ENCODE measurements around the gene XRCC6.

The XRCC6 gene

DNA sequence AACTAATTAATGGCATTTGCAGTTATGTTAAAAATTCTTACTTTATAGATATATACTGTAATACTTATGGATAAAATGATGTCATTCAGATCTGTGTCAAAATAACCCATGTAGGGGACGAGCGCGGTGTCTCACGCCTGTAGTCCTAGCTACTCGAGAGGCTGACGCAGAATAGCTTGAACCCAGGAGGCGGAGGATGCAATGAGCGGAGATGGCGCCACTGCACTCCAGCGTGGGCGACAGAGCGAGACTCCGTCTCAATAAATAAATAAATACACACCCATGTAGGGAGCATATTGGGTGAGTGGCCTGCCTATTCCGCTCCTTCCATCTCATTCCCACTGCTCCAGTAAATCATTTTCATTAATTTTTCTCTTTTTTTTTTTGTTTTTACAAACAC lies 60.5 kb downstream of the XRCC6 start:
- Histone ChIP-seq H3K23ac (ENCODE audit: low read length in 2 of 2) (no peak overlapping the region), H2AFZ (ENCODE audit: low read depth, low read length) (no peak overlapping the region), H2AK5ac (ENCODE audit: low read length, severe bottlenecking) (no peak overlapping the region), H2BK120ac (ENCODE audit: low read depth, low read length) (no peak overlapping the region), H3K36me3 (ENCODE audit: control insufficient read depth in 1 of 2, insufficient read depth in 2 of 2, low read depth in 1 of 2, low read length in 2 of 2) (peaks cover 15 to 33% of the 10 kb centered on the region in 2 experiments), H3K14ac (ENCODE audit: low read length in 2 of 2) (no peak overlapping the region), H2BK5ac (ENCODE audit: low read depth, low read length, poor library complexity, severe bottlenecking) (no peak overlapping the region), H3K27ac (ENCODE audit: low read length, poor library complexity, severe bottlenecking) (no peak overlapping the region), H4K8ac (ENCODE audit: low read length) (no peak overlapping the region), H3K18ac (ENCODE audit: low read depth in 1 of 2, low read length in 2 of 2) (no peak overlapping the region), H3K79me1 (replicated peaks; ENCODE audit: low read length, poor library complexity, severe bottlenecking) (peaks cover 11% of the 10 kb centered on the region), H3K4me1 (ENCODE audit: control insufficient read depth, insufficient read depth, low read depth, low read length) (peaks cover 4% of the 10 kb centered on the region), H4K91ac (ENCODE audit: low read length) (no peak overlapping the region), H3K4me3 (ENCODE audit: insufficient read depth in 1 of 2, low read depth in 1 of 2, low read length in 2 of 2) (peak overlapping the region; percentile 26 to 93), H2BK12ac (ENCODE audit: low read length in 2 of 2) (no peak overlapping the region), H3K4ac (ENCODE audit: low read depth in 1 of 2, low read length in 2 of 2) (no peak overlapping the region), H3K27me3 (ENCODE audit: control insufficient read depth in 1 of 2, insufficient read depth in 1 of 2, low read length in 2 of 2) (no peaks in the 10 kb centered on the region), H3K9ac (ENCODE audit: low read length) (peak overlapping the region; percentile 99), H2BK15ac (ENCODE audit: low read depth, poor library complexity, severe bottlenecking) (no peak overlapping the region), H3K4me2 (ENCODE audit: low read length, poor library complexity, severe bottlenecking) (peak overlapping the region; percentile 26), H3K9me3 (ENCODE audit: control insufficient read depth, low read length) (no peaks in the 10 kb centered on the region)
- no peak for DNase-seq
- 97% methylated on average over 6 of the region's 14 CpGs for WGBS

DNA sequence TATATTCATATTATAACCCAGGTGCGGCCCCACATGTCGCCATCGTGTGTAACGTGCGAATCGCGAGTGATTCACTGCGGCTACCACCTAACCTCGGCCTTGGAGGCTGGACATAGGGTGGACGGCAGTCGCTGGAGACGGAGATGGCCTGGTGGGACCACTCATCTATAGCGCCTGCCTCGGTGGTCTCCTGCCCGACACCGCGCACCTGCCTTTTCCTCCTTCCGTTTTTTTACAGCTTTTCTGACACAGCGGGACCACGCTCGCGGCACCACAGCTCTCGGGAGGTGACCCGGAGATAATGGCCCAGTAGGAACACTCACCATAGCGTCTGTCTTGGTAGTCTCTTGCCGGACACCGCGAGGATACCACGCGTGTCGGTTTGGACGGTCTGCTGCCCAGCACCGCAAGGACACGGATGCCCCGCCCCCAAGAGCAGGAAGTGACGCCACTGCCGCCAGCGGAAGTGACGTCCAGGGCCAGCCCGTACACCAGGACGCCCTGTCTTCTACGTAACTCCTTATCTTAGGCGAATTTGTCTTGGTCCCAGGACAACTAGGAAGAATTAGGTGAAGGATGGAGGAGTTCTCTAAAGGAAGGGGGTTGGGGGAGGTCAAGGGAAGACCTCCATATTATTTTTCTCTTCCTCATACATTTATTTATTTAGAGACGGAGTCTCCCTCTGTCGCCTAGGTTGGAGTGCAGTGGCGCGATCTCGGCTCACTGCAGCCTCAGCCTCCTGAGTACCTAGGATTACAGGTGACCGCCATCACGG lies 61.1 kb downstream of the XRCC6 start:
- no peak overlapping the region for H3K4ac ChIP-seq (ENCODE audit: low read depth in 1 of 2, low read length in 2 of 2)
- H4K91ac ChIP-seq (ENCODE audit: low read length): no peak overlapping the region
- H3K9ac ChIP-seq (ENCODE audit: low read length): peak overlapping the region; percentile 99
- no peak overlapping the region for H2AFZ ChIP-seq (ENCODE audit: low read depth, low read length)
- peaks cover 11% of the 10 kb centered on the region for H3K79me1 ChIP-seq (replicated peaks; ENCODE audit: low read length, poor library complexity, severe bottlenecking)
- no peak overlapping the region for H2AK5ac ChIP-seq (ENCODE audit: low read length, severe bottlenecking)
- H3K9me3 ChIP-seq (ENCODE audit: control insufficient read depth, low read length): no peaks in the 10 kb centered on the region
- no peak overlapping the region for H2BK15ac ChIP-seq (ENCODE audit: low read depth, poor library complexity, severe bottlenecking)
- H3K27me3 ChIP-seq (ENCODE audit: control insufficient read depth in 1 of 2, insufficient read depth in 1 of 2, low read length in 2 of 2): no peaks in the 10 kb centered on the region
- peaks cover 15 to 29% of the 10 kb centered on the region in 2 experiments for H3K36me3 ChIP-seq (ENCODE audit: control insufficient read depth in 1 of 2, insufficient read depth in 2 of 2, low read depth in 1 of 2, low read length in 2 of 2)
- no peak overlapping the region for H3K18ac ChIP-seq (ENCODE audit: low read depth in 1 of 2, low read length in 2 of 2)
- no peak overlapping the region for H2BK12ac ChIP-seq (ENCODE audit: low read length in 2 of 2)
- peak; percentile 91 for DNase-seq
- H3K27ac ChIP-seq (ENCODE audit: low read length, poor library complexity, severe bottlenecking): peak overlapping the region; percentile 59
- no peak overlapping the region for H2BK5ac ChIP-seq (ENCODE audit: low read depth, low read length, poor library complexity, severe bottlenecking)
- no peak overlapping the region for H3K14ac ChIP-seq (ENCODE audit: low read length in 2 of 2)
- H3K4me1 ChIP-seq (ENCODE audit: control insufficient read depth, insufficient read depth, low read depth, low read length): peaks cover 5% of the 10 kb centered on the region
- peak overlapping the region; percentile 38 for H3K4me2 ChIP-seq (ENCODE audit: low read length, poor library complexity, severe bottlenecking)
- 61% methylated on average over 49 of the region's 50 CpGs for WGBS
- no peak overlapping the region for H2BK120ac ChIP-seq (ENCODE audit: low read depth, low read length)
- H3K4me3 ChIP-seq (ENCODE audit: insufficient read depth in 1 of 2, low read depth in 1 of 2, low read length in 2 of 2): peak overlapping the region; percentile 71 to 93
- no peak overlapping the region for H3K23ac ChIP-seq (ENCODE audit: low read length in 2 of 2)
- H4K8ac ChIP-seq (ENCODE audit: low read length): no peak overlapping the region

DNA sequence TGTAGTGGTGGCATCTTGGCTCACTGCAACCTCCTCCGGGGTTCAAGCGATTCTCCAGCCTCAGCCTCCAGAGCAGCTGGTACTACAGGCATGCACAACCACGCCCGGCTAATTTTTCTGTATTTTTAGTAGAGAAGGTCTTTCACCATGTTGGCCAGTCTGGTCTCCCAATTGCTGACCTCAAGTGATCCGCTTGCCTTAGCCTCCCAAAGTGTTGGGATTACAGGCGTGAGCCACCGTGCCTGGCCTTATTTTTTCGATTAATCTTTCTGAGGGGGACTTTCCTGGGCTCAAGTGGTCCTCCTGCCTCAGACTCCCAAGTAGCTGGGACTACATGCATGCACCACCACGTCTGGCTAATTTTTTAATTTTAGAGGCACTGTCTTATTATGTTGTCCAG lies 62.0 kb downstream of the XRCC6 start:
- no peak overlapping the region for H2BK5ac ChIP-seq (ENCODE audit: low read depth, low read length, poor library complexity, severe bottlenecking)
- no peaks in the 10 kb centered on the region for H3K27me3 ChIP-seq (ENCODE audit: control insufficient read depth in 1 of 2, insufficient read depth in 1 of 2, low read length in 2 of 2)
- peaks cover 10% of the 10 kb centered on the region for H3K79me1 ChIP-seq (replicated peaks; ENCODE audit: low read length, poor library complexity, severe bottlenecking)
- no peak overlapping the region for H3K14ac ChIP-seq (ENCODE audit: low read length in 2 of 2)
- no peak overlapping the region for H3K4ac ChIP-seq (ENCODE audit: low read depth in 1 of 2, low read length in 2 of 2)
- no peak overlapping the region for H3K18ac ChIP-seq (ENCODE audit: low read depth in 1 of 2, low read length in 2 of 2)
- H3K9me3 ChIP-seq (ENCODE audit: control insufficient read depth, low read length): no peaks in the 10 kb centered on the region
- no peak overlapping the region for H3K23ac ChIP-seq (ENCODE audit: low read length in 2 of 2)
- WGBS: 92% methylated on average over 9 of the region's 9 CpGs
- peaks cover 14 to 23% of the 10 kb centered on the region in 2 experiments for H3K36me3 ChIP-seq (ENCODE audit: control insufficient read depth in 1 of 2, insufficient read depth in 2 of 2, low read depth in 1 of 2, low read length in 2 of 2)
- no peak overlapping the region for H2AFZ ChIP-seq (ENCODE audit: low read depth, low read length)
- no peak overlapping the region for H4K8ac ChIP-seq (ENCODE audit: low read length)
- no peak overlapping the region for H2BK15ac ChIP-seq (ENCODE audit: low read depth, poor library complexity, severe bottlenecking)
- H2BK12ac ChIP-seq (ENCODE audit: low read length in 2 of 2): no peak overlapping the region
- no peak overlapping the region for H3K27ac ChIP-seq (ENCODE audit: low read length, poor library complexity, severe bottlenecking)
- H3K9ac ChIP-seq (ENCODE audit: low read length): peak overlapping the region; percentile 99
- no peak overlapping the region for H2AK5ac ChIP-seq (ENCODE audit: low read length, severe bottlenecking)
- no peak overlapping the region for H2BK120ac ChIP-seq (ENCODE audit: low read depth, low read length)
- no peak overlapping the region for H4K91ac ChIP-seq (ENCODE audit: low read length)
- no peak overlapping the region for H3K4me2 ChIP-seq (ENCODE audit: low read length, poor library complexity, severe bottlenecking)
- peaks cover 10% of the 10 kb centered on the region for H3K4me1 ChIP-seq (ENCODE audit: control insufficient read depth, insufficient read depth, low read depth, low read length)
- H3K4me3 ChIP-seq (ENCODE audit: insufficient read depth in 1 of 2, low read depth in 1 of 2, low read length in 2 of 2): peak overlapping the region in 1 of 2 experiments; percentile 93
- no peak for DNase-seq

DNA sequence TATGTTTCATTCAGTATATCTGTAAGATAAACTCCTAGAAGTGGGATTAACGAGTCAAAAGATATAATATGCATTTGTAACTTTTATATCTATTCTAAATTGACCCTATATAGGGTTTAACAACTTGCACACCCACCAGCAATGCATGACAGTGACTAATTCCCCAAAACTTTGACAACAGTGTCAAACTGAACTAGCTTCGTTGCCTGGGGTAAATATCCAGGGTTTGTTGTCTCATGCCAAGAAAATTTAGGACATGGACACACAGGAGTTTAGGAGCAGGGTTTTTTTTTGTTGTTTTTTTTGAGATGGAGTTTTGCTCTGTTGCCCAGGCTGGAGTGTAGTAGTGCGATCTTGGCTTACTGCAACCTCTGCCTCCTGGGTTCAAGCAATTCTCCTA lies 62.5 kb downstream of the XRCC6 start:
- H3K9me3 ChIP-seq (ENCODE audit: control insufficient read depth, low read length): no peaks in the 10 kb centered on the region
- DNase-seq: no peak
- H3K14ac ChIP-seq (ENCODE audit: low read length in 2 of 2): no peak overlapping the region
- no peak overlapping the region for H3K4ac ChIP-seq (ENCODE audit: low read depth in 1 of 2, low read length in 2 of 2)
- peaks cover 9 to 17% of the 10 kb centered on the region in 2 experiments for H3K36me3 ChIP-seq (ENCODE audit: control insufficient read depth in 1 of 2, insufficient read depth in 2 of 2, low read depth in 1 of 2, low read length in 2 of 2)
- H4K8ac ChIP-seq (ENCODE audit: low read length): no peak overlapping the region
- H3K4me3 ChIP-seq (ENCODE audit: insufficient read depth in 1 of 2, low read depth in 1 of 2, low read length in 2 of 2): no peak overlapping the region
- H3K23ac ChIP-seq (ENCODE audit: low read length in 2 of 2): no peak overlapping the region
- H2BK15ac ChIP-seq (ENCODE audit: low read depth, poor library complexity, severe bottlenecking): no peak overlapping the region
- H2BK5ac ChIP-seq (ENCODE audit: low read depth, low read length, poor library complexity, severe bottlenecking): no peak overlapping the region
- WGBS: 53% methylated on average over 2 of the region's 3 CpGs
- no peak overlapping the region for H2AK5ac ChIP-seq (ENCODE audit: low read length, severe bottlenecking)
- no peak overlapping the region for H2BK120ac ChIP-seq (ENCODE audit: low read depth, low read length)
- H4K91ac ChIP-seq (ENCODE audit: low read length): no peak overlapping the region
- no peak overlapping the region for H3K4me2 ChIP-seq (ENCODE audit: low read length, poor library complexity, severe bottlenecking)
- no peaks in the 10 kb centered on the region for H3K27me3 ChIP-seq (ENCODE audit: control insufficient read depth in 1 of 2, insufficient read depth in 1 of 2, low read length in 2 of 2)
- H3K27ac ChIP-seq (ENCODE audit: low read length, poor library complexity, severe bottlenecking): no peak overlapping the region
- no peak overlapping the region for H2AFZ ChIP-seq (ENCODE audit: low read depth, low read length)
- H3K4me1 ChIP-seq (ENCODE audit: control insufficient read depth, insufficient read depth, low read depth, low read length): peaks cover 11% of the 10 kb centered on the region
- no peak overlapping the region for H3K18ac ChIP-seq (ENCODE audit: low read depth in 1 of 2, low read length in 2 of 2)
- peaks cover 6% of the 10 kb centered on the region for H3K79me1 ChIP-seq (replicated peaks; ENCODE audit: low read length, poor library complexity, severe bottlenecking)
- no peak overlapping the region for H2BK12ac ChIP-seq (ENCODE audit: low read length in 2 of 2)
- H3K9ac ChIP-seq (ENCODE audit: low read length): no peak overlapping the region

All from mesenchymal stem cell (in vitro differentiated cells and primary cell).